ENCODE measurements around the gene TRIM51.

DNA sequence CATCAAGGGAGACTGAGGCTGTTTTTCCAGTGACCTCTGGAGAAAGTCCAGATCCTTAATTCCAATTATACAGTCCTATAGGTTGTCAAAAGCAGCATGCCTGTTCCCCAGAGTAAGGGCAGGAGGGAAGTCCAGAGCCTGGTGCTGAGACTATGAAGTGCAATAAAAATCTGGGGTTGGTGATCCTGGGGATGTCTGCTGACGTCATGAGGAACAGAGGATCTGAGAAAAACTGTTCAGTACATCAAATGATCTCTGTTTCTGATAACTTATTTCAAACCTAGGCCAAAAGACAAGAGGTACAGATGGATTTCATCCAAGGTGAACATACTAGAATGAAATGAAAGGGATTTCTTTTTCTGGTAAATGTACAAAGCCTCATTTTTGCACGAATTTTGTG lies 19.2 kb downstream of the TRIM51 start:
- TF ChIP-seq, protein P1, sequence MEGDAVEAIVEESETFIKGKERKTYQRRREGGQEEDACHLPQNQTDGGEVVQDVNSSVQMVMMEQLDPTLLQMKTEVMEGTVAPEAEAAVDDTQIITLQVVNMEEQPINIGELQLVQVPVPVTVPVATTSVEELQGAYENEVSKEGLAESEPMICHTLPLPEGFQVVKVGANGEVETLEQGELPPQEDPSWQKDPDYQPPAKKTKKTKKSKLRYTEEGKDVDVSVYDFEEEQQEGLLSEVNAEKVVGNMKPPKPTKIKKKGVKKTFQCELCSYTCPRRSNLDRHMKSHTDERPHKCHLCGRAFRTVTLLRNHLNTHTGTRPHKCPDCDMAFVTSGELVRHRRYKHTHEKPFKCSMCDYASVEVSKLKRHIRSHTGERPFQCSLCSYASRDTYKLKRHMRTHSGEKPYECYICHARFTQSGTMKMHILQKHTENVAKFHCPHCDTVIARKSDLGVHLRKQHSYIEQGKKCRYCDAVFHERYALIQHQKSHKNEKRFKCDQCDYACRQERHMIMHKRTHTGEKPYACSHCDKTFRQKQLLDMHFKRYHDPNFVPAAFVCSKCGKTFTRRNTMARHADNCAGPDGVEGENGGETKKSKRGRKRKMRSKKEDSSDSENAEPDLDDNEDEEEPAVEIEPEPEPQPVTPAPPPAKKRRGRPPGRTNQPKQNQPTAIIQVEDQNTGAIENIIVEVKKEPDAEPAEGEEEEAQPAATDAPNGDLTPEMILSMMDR (IDR thresholded peaks at IDR 0.05): no peak
- TF ChIP-seq POLR2A (IDR thresholded peaks at IDR 0.05): no peak

All from testis (tissue), 2 donors.